SK-N-SH treated with all-trans-retinoic acid at 6 μM for 48 hours (cell line): ENCODE data around the gene SULT1A2.

Experiments
- CSRNP3 ChIP-seq: fragments of 250-450 bp; sonication (Bioruptor Pico); IDR thresholded peaks from 2 replicates; pipeline ENCODE4 v1.5.1; 2021; ENCODE audit warnings: mild to moderate bottlenecking, moderate library complexity
- GLIS3 ChIP-seq: fragments of 250-450 bp; sonication (Bioruptor Pico); IDR thresholded peaks from 2 replicates; pipeline ENCODE4 v1.5.0; 2020; ENCODE audit warnings: mild to moderate bottlenecking, moderate library complexity
- OSR1 ChIP-seq: fragments of 250-450 bp; sonication (Bioruptor Pico); IDR thresholded peaks from 2 replicates; pipeline ENCODE4 v1.8.0; 2022; ENCODE audit warnings: moderate library complexity, mild to moderate bottlenecking, inconsistent platforms
- PATZ1 ChIP-seq: fragments of 250-450 bp; sonication (Bioruptor Pico); IDR thresholded peaks from 2 replicates; pipeline ENCODE4 v1.8.0; 2020; ENCODE audit warnings: mild to moderate bottlenecking, moderate library complexity, borderline replicate concordance
- RARB ChIP-seq: fragments of 250-450 bp; sonication (Bioruptor Pico); IDR thresholded peaks from 2 replicates; pipeline ENCODE4 v1.8.0; 2021; ENCODE audit warnings: mild to moderate bottlenecking, moderate library complexity
- SNAI2 ChIP-seq: fragments of 250-450 bp; sonication (Bioruptor Pico); IDR thresholded peaks from 2 replicates; pipeline ENCODE4 v1.5.0; 2020; ENCODE audit warnings: mild to moderate bottlenecking, moderate library complexity
- ZFP3 ChIP-seq: fragments of 250-450 bp; sonication (Bioruptor Pico); IDR thresholded peaks from 2 replicates; pipeline ENCODE4 v1.5.0; 2020; ENCODE audit warnings: mild to moderate bottlenecking, moderate library complexity
- ZFP30 ChIP-seq: fragments of 450-650 bp; formaldehyde crosslinking; IDR thresholded peaks from 2 replicates; pipeline ENCODE4 v1.5.0; 2022; ENCODE audit warnings: mild to moderate bottlenecking, moderate library complexity
- ZNF8 ChIP-seq: fragments of 450-650 bp; formaldehyde crosslinking; IDR thresholded peaks from 2 replicates; pipeline ENCODE4 v1.5.0; 2020; ENCODE audit warnings: mild to moderate bottlenecking, moderate library complexity

GRCh38 chr16:28587386-28587785 lies 9.5 kb downstream of the SULT1A2 start:
- TF ChIP-seq GLIS3 (CRISPR knock-in tag): no peak
- TF ChIP-seq SNAI2 (CRISPR knock-in tag): no peak
- no peak for TF ChIP-seq RARB (CRISPR knock-in tag)
- TF ChIP-seq PATZ1 (CRISPR knock-in tag): no peak
- no peak for TF ChIP-seq ZFP30 (CRISPR knock-in tag)
- TF ChIP-seq OSR1 (CRISPR knock-in tag): no peak
- no peak for TF ChIP-seq CSRNP3 (CRISPR knock-in tag)
- TF ChIP-seq ZFP3 (CRISPR knock-in tag): no peak
- TF ChIP-seq ZNF8: no peak
